Suppressor macrophage (primary cell): ENCODE data around the gene KIRREL3.

Experiments
- DNase-seq, 4 experiments: peaks; one replicate each; pipeline ENCODE4 v3.0.0-alpha.2; 2020 to 2022

KIRREL3 gene

DNA sequence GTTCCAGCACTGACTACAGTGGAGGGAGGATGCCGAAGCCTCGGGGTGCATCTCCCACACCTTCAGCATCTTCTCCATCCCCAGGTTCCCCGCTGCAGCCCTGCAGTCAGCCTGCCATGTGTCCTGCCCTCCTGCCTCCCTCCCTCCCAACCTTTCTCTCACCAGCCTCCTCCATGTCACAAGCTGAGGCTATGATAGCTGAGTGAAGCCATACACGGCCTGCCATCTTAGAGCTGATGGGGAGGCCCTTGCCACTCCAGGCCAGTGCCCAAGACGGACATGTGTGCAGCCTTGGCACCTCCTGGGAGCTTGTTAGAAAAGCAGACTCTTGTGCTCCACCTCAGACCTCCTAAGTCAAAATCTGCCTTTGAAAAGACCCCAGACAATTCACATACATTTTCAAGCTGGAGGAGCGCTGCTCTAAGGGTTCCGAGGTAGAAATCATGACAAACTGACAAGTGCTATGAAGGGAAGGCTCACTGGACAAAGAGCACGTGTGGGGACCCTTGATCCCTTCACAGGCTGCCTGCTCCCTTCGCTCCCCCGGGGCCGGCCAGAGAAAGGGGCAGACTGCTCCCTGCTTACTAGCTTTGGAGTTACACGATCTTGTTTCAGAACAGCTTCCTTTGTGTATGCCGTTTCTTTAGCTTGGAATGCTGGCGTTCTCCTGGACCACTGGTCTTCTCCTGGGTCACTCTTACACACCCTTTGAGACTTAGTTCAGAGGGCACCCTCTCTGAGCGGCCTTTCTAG is 521.2 kb downstream of the KIRREL3 start:
- no peak for DNase-seq

DNA sequence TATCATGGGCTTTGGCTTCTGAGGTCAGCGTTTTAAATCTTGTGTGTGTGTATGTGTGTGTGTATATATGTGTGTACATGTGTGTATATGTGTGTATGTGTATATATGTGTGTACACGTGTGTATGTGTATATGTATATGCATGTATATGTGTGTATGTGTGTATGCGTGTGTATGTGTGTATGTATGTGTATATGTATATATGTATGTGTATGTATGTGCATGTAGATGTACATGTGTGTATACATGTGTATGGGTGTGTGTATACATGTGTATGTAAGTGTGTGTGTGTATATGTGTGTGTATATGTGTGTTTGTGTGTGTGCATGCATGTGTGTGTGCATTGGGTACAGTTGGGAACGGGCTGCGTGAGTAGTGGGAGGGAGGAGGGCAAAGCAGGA is 522.1 kb downstream of the KIRREL3 start:
- no peak for DNase-seq

DNA sequence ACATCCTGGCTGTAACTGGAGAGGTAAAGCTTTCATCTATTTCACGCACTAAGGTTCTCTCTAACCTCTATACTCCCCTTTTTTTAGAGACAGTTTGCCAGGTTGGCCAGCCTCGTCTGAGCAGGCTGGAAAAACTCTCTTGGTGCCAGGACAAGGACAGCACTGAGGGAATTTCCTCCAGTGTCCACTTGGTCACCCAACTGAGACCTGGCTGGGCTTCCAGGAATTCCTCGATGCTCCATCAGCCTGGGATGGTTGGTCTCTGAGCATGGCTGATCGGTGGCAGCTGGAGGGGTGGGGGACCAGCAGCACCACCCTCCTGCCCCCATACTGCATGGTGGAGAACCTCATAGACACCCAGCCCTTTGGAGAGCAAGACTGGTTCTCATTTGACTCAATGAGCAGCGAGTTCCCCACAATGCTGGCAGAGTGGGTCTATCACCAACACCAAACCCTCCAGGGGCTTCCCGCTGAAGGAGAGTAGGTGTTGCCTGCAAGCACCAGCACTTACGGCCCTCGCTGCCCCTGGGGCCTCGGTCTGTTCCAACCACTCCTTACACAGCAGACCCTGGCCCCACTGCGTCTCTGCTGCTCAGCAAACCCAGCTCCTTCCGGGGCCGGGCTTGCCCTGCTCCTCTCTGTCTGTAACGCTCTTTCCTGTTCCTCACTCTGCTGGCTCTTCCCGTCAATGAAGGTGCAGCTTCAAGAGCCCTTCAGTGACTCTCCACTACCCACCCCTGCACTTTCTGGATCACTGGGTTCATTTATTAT is 522.9 kb downstream of the KIRREL3 start:
- peak in 3 of 4 experiments; percentile 14 to 37 (median 36) for DNase-seq

DNA sequence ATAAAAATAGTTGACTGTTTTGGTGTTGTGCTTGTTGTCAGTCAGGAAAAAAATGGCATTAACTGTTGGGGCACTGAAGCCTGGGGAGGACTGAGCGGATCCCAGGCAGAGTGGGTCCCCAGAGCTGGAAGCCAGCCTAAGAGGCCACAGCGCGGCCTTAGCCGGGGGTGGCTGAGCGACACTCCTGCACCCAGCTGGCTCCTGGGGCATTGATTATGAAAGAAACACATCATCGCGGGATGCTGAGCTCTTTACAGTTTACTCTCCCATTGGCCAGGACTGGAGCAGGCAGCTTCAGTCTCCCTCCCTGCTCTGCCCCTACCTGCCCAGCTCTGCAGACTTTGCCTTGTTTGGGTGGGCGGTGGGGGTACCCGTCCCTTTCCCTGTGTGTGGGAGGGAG is 523.6 kb downstream of the KIRREL3 start:
- no peak for DNase-seq

DNA sequence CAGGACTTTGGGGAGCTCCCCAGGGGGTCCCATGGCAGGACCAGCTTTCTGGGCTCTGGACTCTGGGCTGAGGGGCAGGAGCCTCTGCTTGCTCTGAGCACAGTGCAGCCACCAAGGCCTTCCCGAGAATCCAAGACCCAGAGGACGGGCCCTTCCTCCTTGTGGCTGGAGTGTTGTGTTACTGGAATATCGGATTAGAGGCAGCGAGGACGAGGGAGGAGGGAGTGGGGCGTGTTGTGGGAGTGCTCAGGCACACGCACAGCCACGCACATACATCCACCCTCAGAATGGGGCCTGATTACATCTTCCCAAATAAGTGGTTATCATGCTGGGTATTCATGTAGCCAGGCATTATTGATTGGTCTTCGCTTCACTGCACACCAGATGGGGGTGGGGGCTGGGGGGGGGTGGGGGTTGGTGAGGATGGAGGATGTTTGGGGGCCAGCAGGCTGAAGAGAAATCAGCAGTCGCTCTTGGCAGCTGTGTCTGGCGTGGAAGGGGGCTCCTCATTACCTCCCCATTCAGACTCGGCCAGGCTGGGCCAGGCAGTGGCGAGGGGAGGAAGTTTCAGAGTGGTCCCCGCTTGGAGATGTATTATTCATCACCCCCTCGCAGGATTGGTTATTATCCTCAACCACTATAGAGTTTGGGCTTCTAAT is 524.2 kb downstream of the KIRREL3 start:
- DNase-seq: no peak

DNA sequence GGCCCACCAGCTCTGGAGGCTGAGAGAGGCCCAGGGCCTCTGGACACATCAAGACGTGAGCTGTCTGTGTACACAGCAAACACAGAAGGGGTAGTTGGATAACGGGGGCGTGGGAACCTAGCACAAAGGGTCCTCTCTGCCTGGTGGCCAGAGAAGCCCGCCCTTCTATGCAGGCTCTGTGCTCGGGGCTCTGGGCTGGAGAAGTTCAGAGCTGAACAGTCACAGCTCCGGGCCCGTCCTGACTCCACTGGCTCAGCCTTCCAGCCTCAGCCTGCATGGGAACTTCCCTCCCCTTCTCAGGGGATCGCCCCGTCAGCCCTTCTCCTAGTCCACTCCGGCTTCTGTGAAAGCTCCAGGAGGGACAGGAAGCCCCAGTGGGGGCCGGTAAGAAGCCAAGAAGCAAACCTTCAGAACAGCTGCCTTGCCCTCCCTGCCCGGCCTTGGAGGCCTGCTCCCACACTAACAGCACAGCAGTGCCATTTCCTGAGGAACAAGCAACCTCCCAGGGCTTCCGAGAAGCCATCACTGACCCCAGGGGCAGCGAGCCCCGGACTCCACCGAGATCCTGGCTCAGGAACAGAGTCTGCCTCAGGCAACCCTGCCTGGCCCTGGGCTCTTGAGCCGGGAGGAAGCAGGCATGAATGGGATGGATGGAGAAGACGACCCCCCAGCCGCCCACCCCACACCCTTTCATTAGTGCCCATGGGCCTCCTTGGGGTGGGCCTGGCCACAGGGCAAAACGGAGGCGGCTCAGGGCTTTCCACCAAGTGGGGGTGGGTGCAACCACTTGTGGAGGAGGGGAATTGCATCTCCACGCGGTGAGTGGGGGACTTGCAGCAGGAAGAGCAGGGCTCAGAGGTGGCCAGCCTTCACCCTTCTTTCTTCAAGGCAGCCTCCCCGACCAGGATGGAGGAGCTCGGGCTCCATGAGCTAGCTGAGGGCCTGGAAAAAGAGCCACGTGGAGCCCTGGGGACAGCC is 525.3 kb downstream of the KIRREL3 start:
- DNase-seq: peak in 1 of 4 experiments; percentile 12

DNA sequence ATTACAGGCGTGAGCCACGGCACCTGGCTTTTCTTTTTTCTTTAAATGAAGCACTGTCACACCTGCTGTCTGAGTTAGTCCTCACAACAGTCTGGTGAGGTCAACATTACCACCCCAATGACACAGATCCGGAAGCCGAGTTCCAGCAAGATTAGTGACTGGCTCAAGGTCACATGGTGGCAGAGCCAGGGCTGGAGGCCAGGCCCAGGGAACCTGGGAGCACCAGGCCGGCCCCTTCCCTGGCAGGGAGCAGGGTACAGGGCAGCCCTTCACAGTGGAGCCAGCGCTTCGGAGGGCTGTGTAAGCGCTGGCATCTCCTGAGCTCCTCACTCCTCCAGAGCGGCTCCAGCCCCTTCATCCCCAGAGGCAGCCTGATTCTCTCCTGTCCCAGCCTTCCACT is 526.4 kb downstream of the KIRREL3 start:
- DNase-seq: no peak

DNA sequence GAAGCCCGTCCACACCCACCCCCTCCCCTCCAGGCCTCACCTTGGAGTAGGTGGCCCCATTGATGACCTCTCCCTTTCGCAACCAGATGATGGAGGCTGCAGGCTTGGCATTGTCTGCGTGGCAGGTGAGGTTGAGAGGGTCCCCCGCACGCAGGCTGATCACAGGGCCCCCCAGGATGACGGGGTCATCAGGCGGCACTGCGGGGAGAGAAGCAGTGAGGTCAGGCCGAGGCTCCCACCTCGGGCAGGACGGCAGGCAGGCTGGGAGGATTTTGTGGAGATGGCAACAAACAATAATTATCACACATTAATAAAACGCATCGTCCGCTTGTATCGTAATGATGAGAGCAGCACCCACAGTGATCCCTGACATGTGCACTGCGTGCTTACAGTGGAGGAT is 527.3 kb downstream of the KIRREL3 start:
- DNase-seq: no peak

DNA sequence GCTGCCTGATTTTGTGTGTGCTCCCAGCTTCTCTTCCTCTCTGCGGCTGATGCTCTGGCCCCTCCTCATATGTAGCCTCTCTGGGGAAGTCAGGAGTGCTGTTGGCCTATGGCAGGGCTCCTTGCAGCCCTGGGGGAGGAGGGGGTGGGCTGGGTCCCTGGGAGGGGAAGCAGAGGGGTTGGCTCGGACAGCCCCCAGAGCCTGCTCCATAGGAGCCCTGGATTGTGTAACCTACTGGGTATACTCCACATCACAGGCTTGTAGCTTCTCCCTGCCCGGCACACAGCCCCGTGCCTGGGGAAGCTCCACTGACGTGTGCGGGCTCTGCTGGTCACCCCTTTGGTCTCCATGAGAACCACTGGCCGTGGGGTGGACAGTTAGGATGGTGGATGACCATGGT is 531.3 kb downstream of the KIRREL3 start:
- peak in 2 of 4 experiments; percentile 53 to 83 for DNase-seq

DNA sequence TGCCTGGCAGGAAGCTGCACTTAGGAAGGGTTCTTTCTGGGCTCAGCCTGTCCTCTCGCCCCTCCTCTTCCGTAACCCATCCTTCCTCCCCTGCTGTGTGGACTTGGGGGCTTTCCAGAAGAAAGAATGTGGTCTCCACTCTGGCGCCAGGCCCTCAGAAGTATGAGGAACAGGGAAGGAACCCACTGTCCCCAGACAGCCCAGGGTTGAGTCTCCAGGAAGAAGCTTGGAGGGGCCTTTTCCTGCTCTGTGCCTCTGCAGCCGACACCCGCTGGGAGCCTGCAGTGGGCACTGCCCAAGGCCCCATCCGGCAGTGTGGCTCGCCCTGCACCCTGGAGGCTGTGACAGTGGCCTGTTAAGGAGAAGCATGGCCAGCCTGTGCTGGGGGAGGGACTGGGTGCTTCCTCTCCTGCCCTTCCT is 532.5 kb downstream of the KIRREL3 start:
- DNase-seq: peak; percentile 23 to 75 (median 56)

DNA sequence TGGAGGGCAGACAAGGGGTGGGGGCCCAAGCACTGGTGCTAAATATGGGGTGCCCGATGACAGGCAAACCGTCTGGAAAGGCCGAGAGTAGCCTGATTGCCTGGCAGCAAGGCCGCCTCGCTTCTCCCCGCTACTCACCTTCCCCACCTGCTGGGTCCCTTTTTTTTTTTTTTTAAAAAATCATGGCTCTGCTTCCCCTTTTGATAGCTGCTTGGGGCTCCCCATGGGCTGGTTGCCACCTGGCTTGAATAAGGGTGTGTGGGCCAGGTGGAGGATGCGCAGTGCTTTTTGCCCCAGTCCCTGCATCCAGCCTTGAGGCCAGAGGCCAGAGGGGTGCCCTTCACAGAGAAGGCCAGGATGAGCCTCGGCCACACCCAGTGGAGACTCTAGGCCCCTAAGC is 533.1 kb downstream of the KIRREL3 start:
- DNase-seq: no peak

DNA sequence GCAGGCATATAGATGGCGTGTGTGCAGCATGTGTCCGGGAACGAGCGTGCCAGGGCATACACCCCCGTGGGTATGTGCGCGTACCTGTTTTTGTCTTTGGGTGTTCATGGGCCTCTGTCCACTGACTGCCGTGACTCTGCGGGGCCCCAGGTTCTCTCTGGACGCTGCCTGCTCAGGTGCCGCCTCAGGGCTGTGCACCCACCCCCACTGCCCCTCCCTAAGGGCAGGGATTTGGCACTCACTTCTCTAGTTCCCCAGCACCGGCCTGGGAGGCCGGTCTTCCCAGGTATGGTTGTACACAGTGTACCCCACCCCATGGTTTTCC is 533.6 kb downstream of the KIRREL3 start:
- no peak for DNase-seq

DNA sequence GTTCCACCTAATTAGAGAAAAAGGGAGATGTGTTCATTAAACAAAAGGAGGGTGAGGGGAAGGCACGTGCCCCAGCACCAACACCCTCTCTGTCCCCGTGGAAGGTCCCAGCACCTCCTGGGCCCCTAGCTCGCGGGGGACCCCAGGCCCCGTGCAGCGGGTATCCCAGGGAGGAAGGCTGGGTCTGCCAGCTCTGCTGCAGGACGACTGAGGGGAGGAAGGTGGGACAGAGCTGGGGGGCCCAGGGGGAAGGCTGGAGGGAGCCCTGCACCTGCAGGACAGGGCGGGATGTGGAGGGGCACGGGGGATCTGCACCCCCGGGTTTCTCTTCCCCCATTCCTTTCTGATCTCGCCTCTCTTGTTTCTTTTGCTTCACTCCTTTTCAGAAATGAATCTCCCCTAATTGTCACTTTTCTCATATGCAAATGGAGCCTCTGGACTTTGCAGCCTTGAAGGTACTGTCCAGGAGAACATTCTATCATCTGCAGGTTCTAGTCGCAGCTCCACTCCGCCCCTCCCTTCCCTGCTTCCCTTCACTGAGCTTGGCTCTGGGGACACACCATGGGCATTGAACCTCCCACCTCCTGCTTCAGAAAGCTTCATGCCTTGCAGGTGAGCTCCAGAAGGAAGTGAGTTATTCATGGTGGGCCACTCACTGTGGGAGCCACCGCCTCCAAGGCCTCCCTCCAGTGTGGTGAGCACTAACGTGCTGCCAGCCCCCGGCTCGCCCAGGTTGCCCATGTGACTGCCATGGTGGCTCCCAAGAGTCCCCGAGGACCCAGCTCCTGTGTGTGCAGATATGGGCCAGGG is 534.1 kb downstream of the KIRREL3 start:
- DNase-seq: no peak

DNA sequence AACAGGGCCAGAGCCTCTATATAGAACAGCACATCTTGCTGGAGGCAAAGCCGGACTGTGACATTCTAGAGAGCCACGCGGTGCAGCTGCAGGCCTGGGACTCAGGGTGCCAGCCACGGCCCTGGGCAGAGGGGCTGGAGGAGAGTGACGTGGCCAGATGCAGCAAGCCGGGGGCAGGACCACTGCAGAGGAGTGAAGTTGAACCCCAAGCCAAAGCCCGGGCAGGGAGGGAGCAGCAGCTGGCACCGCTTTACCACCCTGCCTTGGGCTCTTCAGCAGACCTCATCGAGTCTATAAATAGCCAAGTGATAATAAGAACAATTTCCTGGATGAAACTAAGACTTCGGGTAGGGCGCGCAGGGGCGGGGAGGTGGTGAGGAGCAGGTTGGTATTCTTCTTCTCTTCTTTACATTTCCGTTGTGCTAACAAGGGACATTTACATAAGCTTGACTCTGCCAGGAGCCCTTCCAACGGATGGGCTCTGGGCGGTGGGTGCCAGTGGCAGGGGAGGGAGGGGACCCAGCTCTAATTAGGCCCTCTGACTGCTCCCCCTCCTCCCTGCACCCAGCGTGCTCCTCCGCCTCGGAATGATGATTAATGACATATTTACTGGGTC is 534.9 kb downstream of the KIRREL3 start:
- DNase-seq: no peak

DNA sequence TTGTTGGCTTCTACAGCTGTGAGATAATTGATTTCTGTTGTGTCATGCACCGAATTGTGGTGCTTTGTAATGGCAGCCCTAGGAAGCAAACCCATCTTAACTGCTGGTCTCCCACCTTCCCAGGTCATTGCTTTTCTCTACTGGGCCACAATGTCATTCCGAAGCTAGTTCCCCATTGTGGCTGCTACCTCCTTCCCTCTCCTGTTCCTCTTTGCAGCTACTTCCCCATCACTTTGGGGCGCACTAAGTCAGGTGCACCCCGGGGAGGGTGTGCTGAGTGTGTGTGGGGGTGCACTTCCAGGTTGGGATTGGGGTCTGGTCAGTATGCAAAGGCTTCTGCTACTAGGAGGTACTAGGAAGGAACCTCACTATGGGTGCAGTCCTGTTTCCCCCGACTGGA is 535.8 kb downstream of the KIRREL3 start:
- peak; percentile 40 to 65 (median 59) for DNase-seq

DNA sequence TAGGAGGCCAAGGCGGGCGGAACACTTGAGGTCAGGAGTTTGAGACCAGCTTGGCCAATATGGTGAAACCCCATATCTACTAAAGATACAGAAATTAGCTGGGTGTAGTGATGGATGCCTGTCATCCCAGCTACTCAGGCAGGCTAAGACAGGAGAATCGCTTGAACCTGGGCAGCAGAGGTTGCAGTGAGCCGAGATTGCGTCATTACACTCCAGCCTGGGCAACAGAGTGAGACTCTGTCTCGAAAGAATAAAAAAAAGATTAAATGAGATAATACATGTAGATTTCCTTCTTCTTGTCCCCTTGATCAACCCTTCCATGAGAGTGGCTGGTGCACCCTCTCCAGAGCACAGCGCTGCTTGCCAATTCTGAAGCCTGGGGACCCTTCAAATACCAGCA is 538.1 kb downstream of the KIRREL3 start:
- DNase-seq: no peak

DNA sequence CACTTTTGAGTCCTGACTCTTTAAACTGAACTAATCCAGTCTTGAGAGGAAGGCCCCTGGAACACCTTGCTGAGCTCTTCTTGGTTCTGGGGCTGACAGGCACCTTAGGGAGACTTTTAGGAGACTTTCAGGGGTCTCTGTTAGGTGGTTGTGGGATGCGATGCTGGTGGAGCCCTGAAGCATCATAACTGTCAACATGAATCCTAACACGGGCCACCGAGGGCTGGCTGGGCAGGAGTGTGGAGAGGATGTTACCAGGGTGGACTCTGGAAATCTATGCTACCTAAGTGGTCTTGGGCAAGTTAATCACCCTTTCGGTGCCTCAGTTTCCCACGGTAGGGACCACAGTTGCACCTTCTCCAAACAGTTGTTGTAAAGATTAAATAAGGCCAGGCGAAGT is 538.6 kb downstream of the KIRREL3 start:
- no peak for DNase-seq

DNA sequence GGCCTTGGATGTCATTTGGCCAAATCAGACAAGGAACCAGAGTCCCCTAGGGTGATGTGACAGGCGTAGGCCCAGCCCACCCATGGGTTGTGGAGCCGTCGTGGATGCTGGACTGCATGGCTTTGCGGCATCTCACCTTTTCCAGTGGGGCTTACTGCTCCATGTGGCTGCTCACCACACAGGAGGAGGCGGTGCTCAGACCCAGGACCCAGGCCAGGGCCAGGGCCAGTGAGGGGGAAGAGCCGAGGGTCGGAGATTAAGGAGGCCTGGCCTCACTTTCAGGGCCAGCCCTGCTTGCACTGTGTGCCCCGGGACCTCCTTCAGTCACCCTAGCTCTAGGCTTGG is 539.5 kb downstream of the KIRREL3 start:
- DNase-seq: no peak

DNA sequence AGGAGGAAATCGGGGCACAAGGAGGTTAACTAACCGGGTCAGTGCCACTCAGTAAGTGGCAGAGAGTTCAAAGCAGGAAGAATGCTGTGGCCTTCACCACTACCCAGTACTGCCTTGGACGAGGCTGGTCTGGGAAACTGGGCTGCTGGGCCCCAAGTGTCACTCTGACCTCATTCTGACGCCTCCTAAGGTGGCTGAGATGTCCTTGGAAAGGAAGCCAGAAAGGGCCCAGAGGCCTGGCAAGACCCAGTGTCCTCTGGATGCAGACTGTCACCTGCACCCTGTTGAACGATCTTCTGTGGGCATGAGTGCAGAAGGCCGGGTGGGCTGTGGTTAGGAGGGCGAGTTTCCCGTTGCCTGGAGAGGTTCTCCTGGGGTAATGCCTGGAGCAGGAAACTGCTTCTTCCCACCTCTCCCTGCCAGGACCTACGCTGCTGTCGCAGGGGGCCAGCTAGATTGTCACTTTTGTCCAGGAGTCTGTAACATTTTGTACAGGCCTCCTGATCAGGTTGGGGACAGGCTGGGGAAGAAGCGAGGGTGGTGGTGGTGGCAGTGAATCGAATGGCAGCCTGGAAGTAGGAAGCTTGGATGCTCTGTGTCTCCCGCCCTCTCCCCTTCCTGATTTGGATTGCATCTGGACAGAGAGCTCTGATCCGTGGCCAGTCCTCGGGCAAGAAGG is 540.0 kb downstream of the KIRREL3 start:
- DNase-seq: no peak

DNA sequence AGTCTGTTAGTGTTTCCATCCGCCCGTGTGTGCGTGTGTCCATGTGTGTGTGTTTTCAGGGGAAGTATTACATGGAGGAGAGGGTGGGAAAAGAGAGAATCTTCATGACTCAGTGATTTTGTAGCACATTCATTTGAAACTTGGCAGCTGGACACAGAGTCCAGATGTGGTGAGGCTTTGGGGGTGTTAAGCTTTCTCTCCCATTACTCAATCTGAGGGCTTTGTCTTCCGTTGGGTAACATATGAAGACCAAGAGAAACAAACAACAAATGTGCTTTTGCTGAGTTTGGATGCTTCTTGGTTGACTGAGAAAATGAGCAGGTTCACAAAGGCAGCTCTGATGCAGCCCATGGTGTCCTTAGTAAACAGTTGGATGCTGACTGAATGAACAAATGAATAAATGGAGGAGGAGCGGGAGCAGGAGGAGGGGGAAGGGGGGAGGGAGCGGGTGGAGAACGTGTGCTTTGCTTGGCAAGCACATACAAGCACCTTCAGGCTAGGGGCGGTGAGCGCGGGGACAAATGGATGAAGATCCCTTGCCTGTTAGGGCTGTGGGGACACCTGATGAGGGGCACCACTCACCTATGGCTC is 540.8 kb downstream of the KIRREL3 start:
- DNase-seq: no peak
